WTC11 (cell line): ENCODE measurements around the gene CEP120. TPM values are rescaled to one million over a fixed set of nuclear protein-coding genes. Genes with fewer than 3 reads are reported as not detected.
A peak's percentile ranks its signal among the peaks of the same experiment; 100 is the strongest.

Experiments
- ATAC-seq: fragments of 200-7000 bp; cut with Tn5 transposase; 2 replicates; pipeline ENCODE4 v1.10.0; 2021; ENCODE audit warnings: mild to moderate bottlenecking, moderate library complexity
- CTCF ChIA-PET: fragments of 300-600 bp; sonication (Branson Sonifier 250); formaldehyde crosslinking; loops from one replicate; lab custom pipeline; 2021; ENCODE audit warnings: antibody characterized with exemption; lab: Charles Lee
- POLR2A ChIA-PET: fragments of 350-600 bp; sonication (Branson Sonifier 250); formaldehyde crosslinking; loops from one replicate; lab custom pipeline; 2021; ENCODE audit warnings: antibody characterized with exemption; lab: Charles Lee
- DNase-seq: peaks from one replicate; pipeline ENCODE4 v3.0.0; 2021; ENCODE audit warnings: low spot score
- H3K27ac Mint-ChIP-seq: 2 replicates; pipeline ENCODE4 v1.8.0; 2021; ENCODE audit warnings: mixed read lengths
- H3K27me3 Mint-ChIP-seq: 2 replicates; pipeline ENCODE4 v1.8.0; 2021; ENCODE audit warnings: low read depth, mild to moderate bottlenecking, moderate library complexity, mixed read lengths
- H3K36me3 Mint-ChIP-seq: 2 replicates; pipeline ENCODE4 v1.8.0; 2021; ENCODE audit warnings: mixed read lengths
- H3K4me1 Mint-ChIP-seq: 2 replicates; pipeline ENCODE4 v1.8.0; 2022; ENCODE audit warnings: mixed read lengths
- H3K4me3 Mint-ChIP-seq: 2 replicates; pipeline ENCODE4 v1.8.0; 2021; ENCODE audit warnings: mild to moderate bottlenecking, moderate library complexity, mixed read lengths
- H3K9me3 Mint-ChIP-seq: 2 replicates; pipeline ENCODE4 v1.8.0; 2021; ENCODE audit warnings: mixed read lengths
- CREB1 ChIP-seq: sonication (generic); formaldehyde crosslinking; IDR thresholded peaks from 2 replicates; pipeline ENCODE4 v1.8.0; 2023; ENCODE audit warnings: mild to moderate bottlenecking, missing genetic modification reagents
- FOXK1 ChIP-seq: sonication (generic); formaldehyde crosslinking; IDR thresholded peaks from 2 replicates; pipeline ENCODE4 v1.8.0; 2022; ENCODE audit warnings: mild to moderate bottlenecking, moderate library complexity, missing genetic modification reagents
- GABPB1 ChIP-seq: sonication (generic); formaldehyde crosslinking; IDR thresholded peaks from 2 replicates; pipeline ENCODE4 v1.8.1; 2023; ENCODE audit warnings: mild to moderate bottlenecking, missing genetic modification reagents
- NFE2L1 ChIP-seq: sonication (generic); formaldehyde crosslinking; IDR thresholded peaks from 2 replicates; pipeline ENCODE4 v1.8.1; 2023; ENCODE audit warnings: missing genetic modification reagents
- NFYB ChIP-seq: sonication (generic); formaldehyde crosslinking; conservative IDR thresholded peaks from 2 replicates; pipeline ENCODE4 v1.8.0; 2022; ENCODE audit warnings: low read depth, missing genetic modification reagents
- NR3C1 ChIP-seq: sonication (generic); formaldehyde crosslinking; conservative IDR thresholded peaks from 2 replicates; pipeline ENCODE4 v1.8.1; 2023; ENCODE audit warnings: low read depth, mild to moderate bottlenecking, missing genetic modification reagents
- OVOL2 ChIP-seq: fragments of 250-450 bp; sonication (Bioruptor Pico); IDR thresholded peaks from 2 replicates; pipeline ENCODE4 v1.9.0; 2021; ENCODE audit warnings: mild to moderate bottlenecking, borderline replicate concordance
- PRRX2 ChIP-seq: fragments of 250-450 bp; sonication (Bioruptor Pico); IDR thresholded peaks from 2 replicates; pipeline ENCODE4 v1.8.0; 2021; ENCODE audit warnings: mild to moderate bottlenecking
- SMAD3 ChIP-seq: sonication (generic); formaldehyde crosslinking; IDR thresholded peaks from 2 replicates; pipeline ENCODE4 v1.8.0; 2022; ENCODE audit warnings: missing genetic modification reagents, mild to moderate bottlenecking, borderline replicate concordance
- SMAD4 ChIP-seq: sonication (generic); formaldehyde crosslinking; IDR thresholded peaks from 2 replicates; pipeline ENCODE4 v1.8.0; 2022; ENCODE audit warnings: mild to moderate bottlenecking, missing genetic modification reagents
- TP53 ChIP-seq: sonication (generic); formaldehyde crosslinking; IDR thresholded peaks from 2 replicates; pipeline ENCODE4 v1.8.1; 2023; ENCODE audit warnings: mild to moderate bottlenecking, missing genetic modification reagents
- ZNF138 ChIP-seq: sonication (generic); formaldehyde crosslinking; conservative IDR thresholded peaks from 2 replicates; pipeline ENCODE4 v1.8.1; 2022; ENCODE audit warnings: mild to moderate bottlenecking, moderate library complexity, missing genetic modification reagents
- ZNF263 ChIP-seq: sonication (generic); formaldehyde crosslinking; IDR thresholded peaks from 2 replicates; pipeline ENCODE4 v1.8.1; 2022; ENCODE audit warnings: low read depth, mild to moderate bottlenecking, moderate library complexity, missing genetic modification reagents
- ZNF423 ChIP-seq: fragments of 250-450 bp; sonication (Bioruptor Pico); IDR thresholded peaks from 2 replicates; pipeline ENCODE4 v2.1.2; 2022; ENCODE audit warnings: mild to moderate bottlenecking, moderate library complexity
- total RNA-seq: library from RNA; stranded (reverse); gene quantifications from 3 replicates; pipeline ENCODE4 v1.2.3, GENCODE V29; 2021
- TF ChIP-seq, protein P1 (sequence below): sonication (generic); formaldehyde crosslinking; IDR thresholded peaks from 2 replicates; pipeline ENCODE4 v1.8.0; 2022; ENCODE audit warnings: mild to moderate bottlenecking, missing genetic modification reagents
- TF ChIP-seq, protein P2 (sequence below): sonication (generic); formaldehyde crosslinking; IDR thresholded peaks from 2 replicates; pipeline ENCODE4 v1.8.1; 2022; ENCODE audit warnings: mild to moderate bottlenecking, missing genetic modification reagents, moderate library complexity, borderline replicate concordance
- TF ChIP-seq, protein P3 (sequence below): fragments of 250-450 bp; sonication (Bioruptor Pico); IDR thresholded peaks from 2 replicates; pipeline ENCODE4 v2.1.2; 2022; ENCODE audit warnings: mild to moderate bottlenecking, moderate library complexity
- TF ChIP-seq, protein P4 (sequence below): fragments of 250-450 bp; sonication (Bioruptor Pico); IDR thresholded peaks from 2 replicates; pipeline ENCODE4 v1.9.0; 2021; ENCODE audit warnings: mild to moderate bottlenecking
- TF ChIP-seq, protein P5 (sequence below): sonication (generic); formaldehyde crosslinking; IDR thresholded peaks from 2 replicates; pipeline ENCODE4 v1.8.1; 2023; ENCODE audit warnings: mild to moderate bottlenecking, moderate library complexity, missing genetic modification reagents
- TF ChIP-seq, protein P6 (sequence below): sonication (generic); formaldehyde crosslinking; IDR thresholded peaks from 2 replicates; pipeline ENCODE4 v1.8.1; 2022; ENCODE audit warnings: mild to moderate bottlenecking, moderate library complexity, missing genetic modification reagents
- TF ChIP-seq, protein P7 (sequence below): sonication (generic); formaldehyde crosslinking; IDR thresholded peaks from 2 replicates; pipeline ENCODE4 v1.8.1; 2022; ENCODE audit warnings: missing genetic modification reagents, borderline replicate concordance

Gene CEP120
- total RNA-seq, 1 experiment from 2014 or later, result 15.2 TPM

- Mint-ChIP-seq H3K9me3 (peaks cover 27% of the 10 kb centered on the region), H3K4me1 (peaks cover 27% of the 10 kb centered on the region), H3K27me3 (no peaks in the 10 kb centered on the region), H3K4me3 (no peak overlapping the region), H3K36me3 (peaks cover 8% of the 10 kb centered on the region), H3K27ac (no peak overlapping the region)
- no peak for DNase-seq
- TF ChIP-seq CREB1 (CRISPR knock-in tag) (no peak), SMAD4 (CRISPR knock-in tag) (no peak), ZNF138 (CRISPR knock-in tag) (no peak), GABPB1 (CRISPR knock-in tag) (no peak), ZNF423 (CRISPR knock-in tag) (no peak), NFYB (CRISPR knock-in tag) (no peak), NR3C1 (CRISPR knock-in tag) (no peak), FOXK1 (CRISPR knock-in tag) (no peak)
- TF ChIP-seq, protein P1, sequence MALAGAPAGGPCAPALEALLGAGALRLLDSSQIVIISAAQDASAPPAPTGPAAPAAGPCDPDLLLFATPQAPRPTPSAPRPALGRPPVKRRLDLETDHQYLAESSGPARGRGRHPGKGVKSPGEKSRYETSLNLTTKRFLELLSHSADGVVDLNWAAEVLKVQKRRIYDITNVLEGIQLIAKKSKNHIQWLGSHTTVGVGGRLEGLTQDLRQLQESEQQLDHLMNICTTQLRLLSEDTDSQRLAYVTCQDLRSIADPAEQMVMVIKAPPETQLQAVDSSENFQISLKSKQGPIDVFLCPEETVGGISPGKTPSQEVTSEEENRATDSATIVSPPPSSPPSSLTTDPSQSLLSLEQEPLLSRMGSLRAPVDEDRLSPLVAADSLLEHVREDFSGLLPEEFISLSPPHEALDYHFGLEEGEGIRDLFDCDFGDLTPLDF, result no peak
- CTCF ChIA-PET, result no interaction called here
- peak; percentile 89 for ATAC-seq
- POLR2A ChIA-PET, result no interaction called here
These were observed 119.4 kb downstream of the CEP120 start for GRCh38 chr5:123303802-123304201.

DNA sequence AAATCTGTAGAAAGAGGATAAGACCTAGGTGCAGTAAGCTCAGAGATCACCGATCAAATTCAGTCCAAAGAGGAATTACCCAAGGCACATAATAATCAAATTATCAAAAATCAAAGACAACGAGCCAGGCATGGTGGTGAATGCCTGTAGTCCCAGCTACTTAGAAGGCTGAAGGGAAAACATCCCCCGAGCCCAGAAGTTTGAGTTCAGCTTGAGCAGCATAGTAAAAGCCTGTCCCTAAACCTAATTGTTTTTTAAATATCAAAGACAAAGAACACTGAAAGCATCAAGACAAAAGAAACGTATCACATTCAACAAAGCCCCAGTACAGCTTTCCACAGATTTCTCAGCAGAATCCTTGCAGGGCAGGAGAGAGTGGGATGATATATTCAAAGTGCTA lies 122.9 kb downstream of the CEP120 start:
- POLR2A ChIA-PET, result no interaction called here
- no peak overlapping the region for H3K4me3 Mint-ChIP-seq
- CTCF ChIA-PET, result no interaction called here
- peak overlapping the region; percentile 46; the same call in 1 of the 2 replicates for H3K27ac Mint-ChIP-seq
- H3K27me3 Mint-ChIP-seq, result no peaks in the 10 kb centered on the region
- DNase-seq, result no peak
- peak; percentile 74 for ATAC-seq
- peaks cover 19% of the 10 kb centered on the region for H3K9me3 Mint-ChIP-seq
- peaks cover 10% of the 10 kb centered on the region for H3K36me3 Mint-ChIP-seq
- H3K4me1 Mint-ChIP-seq, result peaks cover 31% of the 10 kb centered on the region
- TF ChIP-seq, protein P2, sequence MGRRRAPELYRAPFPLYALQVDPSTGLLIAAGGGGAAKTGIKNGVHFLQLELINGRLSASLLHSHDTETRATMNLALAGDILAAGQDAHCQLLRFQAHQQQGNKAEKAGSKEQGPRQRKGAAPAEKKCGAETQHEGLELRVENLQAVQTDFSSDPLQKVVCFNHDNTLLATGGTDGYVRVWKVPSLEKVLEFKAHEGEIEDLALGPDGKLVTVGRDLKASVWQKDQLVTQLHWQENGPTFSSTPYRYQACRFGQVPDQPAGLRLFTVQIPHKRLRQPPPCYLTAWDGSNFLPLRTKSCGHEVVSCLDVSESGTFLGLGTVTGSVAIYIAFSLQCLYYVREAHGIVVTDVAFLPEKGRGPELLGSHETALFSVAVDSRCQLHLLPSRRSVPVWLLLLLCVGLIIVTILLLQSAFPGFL, result no peak
- TF ChIP-seq, protein P3, sequence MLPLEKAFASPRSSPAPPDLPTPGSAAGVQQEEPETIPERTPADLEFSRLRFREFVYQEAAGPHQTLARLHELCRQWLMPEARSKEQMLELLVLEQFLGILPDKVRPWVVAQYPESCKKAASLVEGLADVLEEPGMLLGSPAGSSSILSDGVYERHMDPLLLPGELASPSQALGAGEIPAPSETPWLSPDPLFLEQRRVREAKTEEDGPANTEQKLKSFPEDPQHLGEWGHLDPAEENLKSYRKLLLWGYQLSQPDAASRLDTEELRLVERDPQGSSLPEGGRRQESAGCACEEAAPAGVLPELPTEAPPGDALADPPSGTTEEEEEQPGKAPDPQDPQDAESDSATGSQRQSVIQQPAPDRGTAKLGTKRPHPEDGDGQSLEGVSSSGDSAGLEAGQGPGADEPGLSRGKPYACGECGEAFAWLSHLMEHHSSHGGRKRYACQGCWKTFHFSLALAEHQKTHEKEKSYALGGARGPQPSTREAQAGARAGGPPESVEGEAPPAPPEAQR (CRISPR knock-in tag), result no peak
- TF ChIP-seq, protein P4, sequence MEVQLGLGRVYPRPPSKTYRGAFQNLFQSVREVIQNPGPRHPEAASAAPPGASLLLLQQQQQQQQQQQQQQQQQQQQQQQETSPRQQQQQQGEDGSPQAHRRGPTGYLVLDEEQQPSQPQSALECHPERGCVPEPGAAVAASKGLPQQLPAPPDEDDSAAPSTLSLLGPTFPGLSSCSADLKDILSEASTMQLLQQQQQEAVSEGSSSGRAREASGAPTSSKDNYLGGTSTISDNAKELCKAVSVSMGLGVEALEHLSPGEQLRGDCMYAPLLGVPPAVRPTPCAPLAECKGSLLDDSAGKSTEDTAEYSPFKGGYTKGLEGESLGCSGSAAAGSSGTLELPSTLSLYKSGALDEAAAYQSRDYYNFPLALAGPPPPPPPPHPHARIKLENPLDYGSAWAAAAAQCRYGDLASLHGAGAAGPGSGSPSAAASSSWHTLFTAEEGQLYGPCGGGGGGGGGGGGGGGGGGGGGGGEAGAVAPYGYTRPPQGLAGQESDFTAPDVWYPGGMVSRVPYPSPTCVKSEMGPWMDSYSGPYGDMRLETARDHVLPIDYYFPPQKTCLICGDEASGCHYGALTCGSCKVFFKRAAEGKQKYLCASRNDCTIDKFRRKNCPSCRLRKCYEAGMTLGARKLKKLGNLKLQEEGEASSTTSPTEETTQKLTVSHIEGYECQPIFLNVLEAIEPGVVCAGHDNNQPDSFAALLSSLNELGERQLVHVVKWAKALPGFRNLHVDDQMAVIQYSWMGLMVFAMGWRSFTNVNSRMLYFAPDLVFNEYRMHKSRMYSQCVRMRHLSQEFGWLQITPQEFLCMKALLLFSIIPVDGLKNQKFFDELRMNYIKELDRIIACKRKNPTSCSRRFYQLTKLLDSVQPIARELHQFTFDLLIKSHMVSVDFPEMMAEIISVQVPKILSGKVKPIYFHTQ (CRISPR knock-in tag), result no peak
- no peak for TF ChIP-seq SMAD3
- no peak for TF ChIP-seq PRRX2 (CRISPR knock-in tag)
- TF ChIP-seq TP53, result no peak
- TF ChIP-seq GABPB1 (CRISPR knock-in tag), result no peak
- no peak for TF ChIP-seq ZNF138 (CRISPR knock-in tag)
- TF ChIP-seq OVOL2, result no peak
- TF ChIP-seq NFE2L1 (CRISPR knock-in tag), result no peak
- TF ChIP-seq, protein P5, sequence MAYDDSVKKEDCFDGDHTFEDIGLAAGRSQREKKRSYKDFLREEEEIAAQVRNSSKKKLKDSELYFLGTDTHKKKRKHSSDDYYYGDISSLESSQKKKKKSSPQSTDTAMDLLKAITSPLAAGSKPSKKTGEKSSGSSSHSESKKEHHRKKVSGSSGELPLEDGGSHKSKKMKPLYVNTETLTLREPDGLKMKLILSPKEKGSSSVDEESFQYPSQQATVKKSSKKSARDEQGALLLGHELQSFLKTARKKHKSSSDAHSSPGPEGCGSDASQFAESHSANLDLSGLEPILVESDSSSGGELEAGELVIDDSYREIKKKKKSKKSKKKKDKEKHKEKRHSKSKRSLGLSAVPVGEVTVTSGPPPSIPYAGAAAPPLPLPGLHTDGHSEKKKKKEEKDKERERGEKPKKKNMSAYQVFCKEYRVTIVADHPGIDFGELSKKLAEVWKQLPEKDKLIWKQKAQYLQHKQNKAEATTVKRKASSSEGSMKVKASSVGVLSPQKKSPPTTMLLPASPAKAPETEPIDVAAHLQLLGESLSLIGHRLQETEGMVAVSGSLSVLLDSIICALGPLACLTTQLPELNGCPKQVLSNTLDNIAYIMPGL (CRISPR knock-in tag), result no peak
- TF ChIP-seq, protein P6, sequence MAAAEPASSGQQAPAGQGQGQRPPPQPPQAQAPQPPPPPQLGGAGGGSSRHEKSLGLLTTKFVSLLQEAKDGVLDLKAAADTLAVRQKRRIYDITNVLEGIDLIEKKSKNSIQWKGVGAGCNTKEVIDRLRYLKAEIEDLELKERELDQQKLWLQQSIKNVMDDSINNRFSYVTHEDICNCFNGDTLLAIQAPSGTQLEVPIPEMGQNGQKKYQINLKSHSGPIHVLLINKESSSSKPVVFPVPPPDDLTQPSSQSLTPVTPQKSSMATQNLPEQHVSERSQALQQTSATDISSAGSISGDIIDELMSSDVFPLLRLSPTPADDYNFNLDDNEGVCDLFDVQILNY (CRISPR knock-in tag), result no peak
- TF ChIP-seq, protein P7, sequence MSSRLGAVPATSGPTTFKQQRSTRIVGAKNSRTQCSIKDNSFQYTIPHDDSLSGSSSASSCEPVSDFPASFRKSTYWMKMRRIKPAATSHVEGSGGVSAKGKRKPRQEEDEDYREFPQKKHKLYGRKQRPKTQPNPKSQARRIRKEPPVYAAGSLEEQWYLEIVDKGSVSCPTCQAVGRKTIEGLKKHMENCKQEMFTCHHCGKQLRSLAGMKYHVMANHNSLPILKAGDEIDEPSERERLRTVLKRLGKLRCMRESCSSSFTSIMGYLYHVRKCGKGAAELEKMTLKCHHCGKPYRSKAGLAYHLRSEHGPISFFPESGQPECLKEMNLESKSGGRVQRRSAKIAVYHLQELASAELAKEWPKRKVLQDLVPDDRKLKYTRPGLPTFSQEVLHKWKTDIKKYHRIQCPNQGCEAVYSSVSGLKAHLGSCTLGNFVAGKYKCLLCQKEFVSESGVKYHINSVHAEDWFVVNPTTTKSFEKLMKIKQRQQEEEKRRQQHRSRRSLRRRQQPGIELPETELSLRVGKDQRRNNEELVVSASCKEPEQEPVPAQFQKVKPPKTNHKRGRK (CRISPR knock-in tag), result no peak
- no peak for TF ChIP-seq ZNF263 (CRISPR knock-in tag)
- no peak for TF ChIP-seq SMAD4 (CRISPR knock-in tag)
